WTC11 (cell line): ENCODE measurements around the gene KDM6B.

Experiments
- ELF4 ChIP-seq: sonication (generic); formaldehyde crosslinking; IDR thresholded peaks from 2 replicates; pipeline ENCODE4 v1.8.1; 2022; ENCODE audit warnings: low read depth, mild to moderate bottlenecking, moderate library complexity, missing genetic modification reagents
- ETV6 ChIP-seq: sonication (generic); formaldehyde crosslinking; IDR thresholded peaks from 2 replicates; pipeline ENCODE4 v1.8.1; 2022; ENCODE audit warnings: mild to moderate bottlenecking, missing genetic modification reagents
- GTF2I ChIP-seq: fragments of 250-450 bp; sonication (Bioruptor Pico); conservative IDR thresholded peaks from 2 replicates; pipeline ENCODE4 v1.4.0; 2021; ENCODE audit warnings: mild to moderate bottlenecking
- MAX ChIP-seq: sonication (generic); formaldehyde crosslinking; IDR thresholded peaks from 2 replicates; pipeline ENCODE4 v1.8.0; 2022; ENCODE audit warnings: mild to moderate bottlenecking, missing genetic modification reagents
- MYBL2 ChIP-seq: sonication (generic); formaldehyde crosslinking; IDR thresholded peaks from 2 replicates; pipeline ENCODE4 v1.8.1; 2023; ENCODE audit warnings: mild to moderate bottlenecking, moderate library complexity, missing genetic modification reagents
- NFE2L1 ChIP-seq: sonication (generic); formaldehyde crosslinking; IDR thresholded peaks from 2 replicates; pipeline ENCODE4 v1.8.1; 2023; ENCODE audit warnings: missing genetic modification reagents
- SMAD3 ChIP-seq: sonication (generic); formaldehyde crosslinking; IDR thresholded peaks from 2 replicates; pipeline ENCODE4 v1.8.0; 2022; ENCODE audit warnings: missing genetic modification reagents, mild to moderate bottlenecking, borderline replicate concordance
- SP1 ChIP-seq: sonication (generic); formaldehyde crosslinking; conservative IDR thresholded peaks from 2 replicates; pipeline ENCODE4 v1.8.1; 2022; ENCODE audit warnings: missing genetic modification reagents
- TCF7 ChIP-seq: sonication (generic); formaldehyde crosslinking; IDR thresholded peaks from 2 replicates; pipeline ENCODE4 v1.8.0; 2022; ENCODE audit warnings: mild to moderate bottlenecking, low read depth, missing genetic modification reagents, moderate library complexity
- ZNF232 ChIP-seq: sonication (generic); formaldehyde crosslinking; IDR thresholded peaks from 2 replicates; pipeline ENCODE4 v1.8.0; 2022; ENCODE audit warnings: mild to moderate bottlenecking, missing genetic modification reagents
- TF ChIP-seq, protein P1 (sequence below): fragments of 200-600 bp; IDR thresholded peaks from 2 replicates; pipeline ENCODE4 v1.8.0; 2022; ENCODE audit warnings: antibody characterized with exemption
- TF ChIP-seq, protein P2 (sequence below): fragments of 250-450 bp; sonication (Bioruptor Pico); IDR thresholded peaks from 2 replicates; pipeline ENCODE4 v1.9.0; 2021; ENCODE audit warnings: mild to moderate bottlenecking

DNA sequence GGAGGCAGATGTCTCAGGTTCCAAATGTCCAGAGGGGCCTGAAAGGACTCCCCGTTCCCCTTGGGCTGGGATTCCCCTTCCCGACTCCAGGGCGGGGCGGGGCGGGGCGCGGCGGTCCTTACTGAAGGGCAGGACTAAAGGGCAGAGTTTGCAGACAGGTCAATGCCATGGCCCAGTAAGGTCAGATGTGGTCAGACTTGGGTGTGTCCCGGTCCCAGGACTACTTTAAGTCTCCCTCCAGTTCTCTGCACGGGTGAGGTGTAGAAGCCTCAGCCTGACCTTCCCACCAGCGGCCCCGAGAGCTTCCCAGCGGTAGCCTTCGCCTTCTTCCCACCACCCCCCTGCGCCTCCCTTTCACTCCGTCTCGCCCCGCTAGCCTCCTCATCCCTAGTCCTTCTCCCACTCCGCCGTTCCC is 532 bp downstream of the KDM6B start:
- no peak for TF ChIP-seq MYBL2 (CRISPR knock-in tag)
- TF ChIP-seq ELF4: no peak
- TF ChIP-seq, protein P1, sequence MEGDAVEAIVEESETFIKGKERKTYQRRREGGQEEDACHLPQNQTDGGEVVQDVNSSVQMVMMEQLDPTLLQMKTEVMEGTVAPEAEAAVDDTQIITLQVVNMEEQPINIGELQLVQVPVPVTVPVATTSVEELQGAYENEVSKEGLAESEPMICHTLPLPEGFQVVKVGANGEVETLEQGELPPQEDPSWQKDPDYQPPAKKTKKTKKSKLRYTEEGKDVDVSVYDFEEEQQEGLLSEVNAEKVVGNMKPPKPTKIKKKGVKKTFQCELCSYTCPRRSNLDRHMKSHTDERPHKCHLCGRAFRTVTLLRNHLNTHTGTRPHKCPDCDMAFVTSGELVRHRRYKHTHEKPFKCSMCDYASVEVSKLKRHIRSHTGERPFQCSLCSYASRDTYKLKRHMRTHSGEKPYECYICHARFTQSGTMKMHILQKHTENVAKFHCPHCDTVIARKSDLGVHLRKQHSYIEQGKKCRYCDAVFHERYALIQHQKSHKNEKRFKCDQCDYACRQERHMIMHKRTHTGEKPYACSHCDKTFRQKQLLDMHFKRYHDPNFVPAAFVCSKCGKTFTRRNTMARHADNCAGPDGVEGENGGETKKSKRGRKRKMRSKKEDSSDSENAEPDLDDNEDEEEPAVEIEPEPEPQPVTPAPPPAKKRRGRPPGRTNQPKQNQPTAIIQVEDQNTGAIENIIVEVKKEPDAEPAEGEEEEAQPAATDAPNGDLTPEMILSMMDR: no peak
- TF ChIP-seq SMAD3: no peak
- no peak for TF ChIP-seq MAX
- TF ChIP-seq TCF7 (CRISPR knock-in tag): no peak
- TF ChIP-seq SP1 (CRISPR knock-in tag): 0 out of 2 replicates have a peak, but pooled peaks have one; percentile 32
- TF ChIP-seq ETV6 (CRISPR knock-in tag): no peak
- TF ChIP-seq, protein P2, sequence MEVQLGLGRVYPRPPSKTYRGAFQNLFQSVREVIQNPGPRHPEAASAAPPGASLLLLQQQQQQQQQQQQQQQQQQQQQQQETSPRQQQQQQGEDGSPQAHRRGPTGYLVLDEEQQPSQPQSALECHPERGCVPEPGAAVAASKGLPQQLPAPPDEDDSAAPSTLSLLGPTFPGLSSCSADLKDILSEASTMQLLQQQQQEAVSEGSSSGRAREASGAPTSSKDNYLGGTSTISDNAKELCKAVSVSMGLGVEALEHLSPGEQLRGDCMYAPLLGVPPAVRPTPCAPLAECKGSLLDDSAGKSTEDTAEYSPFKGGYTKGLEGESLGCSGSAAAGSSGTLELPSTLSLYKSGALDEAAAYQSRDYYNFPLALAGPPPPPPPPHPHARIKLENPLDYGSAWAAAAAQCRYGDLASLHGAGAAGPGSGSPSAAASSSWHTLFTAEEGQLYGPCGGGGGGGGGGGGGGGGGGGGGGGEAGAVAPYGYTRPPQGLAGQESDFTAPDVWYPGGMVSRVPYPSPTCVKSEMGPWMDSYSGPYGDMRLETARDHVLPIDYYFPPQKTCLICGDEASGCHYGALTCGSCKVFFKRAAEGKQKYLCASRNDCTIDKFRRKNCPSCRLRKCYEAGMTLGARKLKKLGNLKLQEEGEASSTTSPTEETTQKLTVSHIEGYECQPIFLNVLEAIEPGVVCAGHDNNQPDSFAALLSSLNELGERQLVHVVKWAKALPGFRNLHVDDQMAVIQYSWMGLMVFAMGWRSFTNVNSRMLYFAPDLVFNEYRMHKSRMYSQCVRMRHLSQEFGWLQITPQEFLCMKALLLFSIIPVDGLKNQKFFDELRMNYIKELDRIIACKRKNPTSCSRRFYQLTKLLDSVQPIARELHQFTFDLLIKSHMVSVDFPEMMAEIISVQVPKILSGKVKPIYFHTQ: no peak
- TF ChIP-seq NFE2L1 (CRISPR knock-in tag): 0 out of 2 replicates have a peak, but pooled peaks have one; percentile 19
- TF ChIP-seq ZNF232 (CRISPR knock-in tag): no peak
- no peak for TF ChIP-seq GTF2I (CRISPR knock-in tag)
